HG03280 (cell line): ENCODE data around the gene BTBD9.

Source experiments
- ATAC-seq: cut with Tn5 transposase; IDR thresholded peaks from one replicate; pipeline ENCODE4 v1.9.1; 2021; ENCODE audit warnings: mild to moderate bottlenecking, moderate library complexity; ENCODE audit not compliant: unreplicated experiment

Gene BTBD9

DNA sequence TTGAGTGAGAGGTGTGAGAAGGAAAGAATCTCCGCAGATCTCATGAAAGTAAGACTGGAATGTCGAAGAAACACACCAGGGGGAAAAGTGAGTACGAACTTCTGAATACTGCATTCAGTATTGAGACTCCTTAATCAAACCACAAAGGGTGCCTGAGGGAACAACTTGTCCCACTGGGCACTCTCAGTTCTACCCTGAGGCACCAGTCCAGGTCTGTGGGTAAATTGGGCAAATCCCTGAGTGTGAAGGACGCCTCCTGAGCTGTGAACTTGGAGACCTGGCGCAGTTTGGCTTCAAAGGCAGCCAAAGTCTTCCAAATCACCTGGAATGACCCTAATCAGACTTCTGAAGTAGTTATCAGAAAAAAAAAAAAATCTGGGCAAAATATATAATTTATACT lies 329.7 kb downstream of the BTBD9 start:
- no peak for ATAC-seq

- no peak for ATAC-seq
Observed at GRCh38 chr6:38307740-38308139, 332.0 kb downstream of the BTBD9 start.

DNA sequence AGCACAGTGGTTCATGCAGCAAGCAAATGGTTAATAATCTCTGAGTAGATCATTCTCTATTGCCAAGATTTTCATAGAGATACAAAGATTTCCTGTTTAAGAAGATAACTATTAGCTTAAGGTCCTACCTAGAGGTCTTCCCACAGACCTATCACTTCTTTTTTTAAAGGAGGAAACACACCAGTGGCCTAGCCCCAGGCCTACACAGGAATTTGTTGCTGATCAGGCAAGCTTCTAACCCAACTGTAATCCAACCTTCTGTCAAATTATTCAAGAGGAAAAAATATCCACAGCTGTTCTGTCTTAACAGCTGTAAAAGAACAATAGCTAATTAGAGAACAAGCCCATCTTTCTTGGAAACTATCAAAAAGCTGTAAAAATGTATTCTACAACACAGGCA lies 332.8 kb downstream of the BTBD9 start:
- no peak for ATAC-seq

DNA sequence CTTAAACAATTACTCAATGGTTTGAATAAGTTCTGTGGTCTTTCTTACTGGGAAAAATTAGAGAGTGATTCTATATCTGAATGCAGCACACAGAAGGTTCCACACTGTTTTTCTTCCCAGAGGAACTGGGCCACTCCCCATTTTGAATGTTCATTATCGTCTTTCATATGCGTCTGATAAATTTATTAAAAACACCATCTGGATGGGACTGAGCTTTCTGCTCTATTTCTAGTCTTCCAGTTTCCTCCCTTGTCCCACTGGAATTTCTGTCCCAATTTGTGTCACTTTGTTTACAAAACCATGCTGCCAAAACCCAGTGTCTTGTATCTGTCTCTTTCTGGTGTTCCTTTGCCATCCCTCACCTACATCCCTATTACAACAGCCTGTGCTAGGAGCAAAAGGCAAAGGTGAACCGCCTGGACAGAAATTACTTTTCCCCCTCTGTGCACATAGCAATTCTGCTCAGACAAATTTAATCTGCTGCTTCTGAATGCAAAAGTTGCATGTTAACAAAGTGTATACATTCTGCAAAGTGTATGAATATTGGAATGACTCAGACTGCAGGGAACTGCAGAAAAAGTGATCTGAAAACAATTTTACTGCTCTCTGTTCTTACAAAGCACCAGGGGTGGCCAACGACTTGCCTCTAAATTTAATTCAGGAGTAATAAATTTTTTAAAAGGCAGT lies 333.6 kb downstream of the BTBD9 start:
- ATAC-seq: no peak

DNA sequence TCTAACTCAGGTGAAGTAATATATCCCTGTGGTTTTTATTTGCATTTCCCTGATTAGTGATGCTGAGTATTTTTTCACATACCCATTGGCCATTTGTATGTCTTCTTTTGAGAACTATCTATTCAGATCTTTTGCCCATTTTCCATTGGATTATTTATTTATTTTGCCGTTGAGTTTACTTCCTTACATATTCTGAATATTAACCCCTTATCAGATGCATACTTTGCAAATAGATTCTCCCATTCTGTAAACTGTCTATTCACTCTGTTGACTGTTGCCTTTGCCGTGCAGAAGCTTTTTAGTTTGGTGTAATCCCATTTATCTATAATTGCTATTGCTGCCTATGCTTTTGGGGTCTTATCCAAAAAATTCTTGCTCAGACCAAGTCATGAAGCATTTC lies 336.9 kb downstream of the BTBD9 start:
- no peak for ATAC-seq

- no peak for ATAC-seq
Observed at GRCh38 chr6:38302081-38302480, 337.6 kb downstream of the BTBD9 start.

GRCh38 chr6:38290133-38290799 lies 349.5 kb downstream of the BTBD9 start:
- ATAC-seq: no peak

DNA sequence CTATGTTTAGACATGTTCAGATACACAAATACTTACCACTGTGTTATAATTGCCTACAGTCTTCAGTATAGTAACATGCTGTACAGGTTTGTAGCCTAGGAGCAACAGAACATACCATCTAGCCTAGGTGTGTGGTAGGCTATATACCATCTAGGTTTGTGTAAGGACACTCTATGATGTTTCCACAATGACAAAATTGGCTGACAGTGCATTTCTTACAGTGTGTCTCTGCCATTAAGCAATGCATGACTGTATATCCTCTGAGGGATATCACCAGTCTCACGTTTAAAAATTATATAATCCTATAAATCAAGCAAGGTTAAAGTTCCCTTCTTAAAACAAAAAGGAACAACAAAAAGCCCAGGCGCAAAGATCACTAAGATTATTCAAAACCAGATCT lies 352.2 kb downstream of the BTBD9 start:
- no peak for ATAC-seq

- no peak for ATAC-seq
Observed at GRCh38 chr6:38284802-38285394, 354.8 kb downstream of the BTBD9 start.

GRCh38 chr6:38283734-38284362 lies 355.9 kb downstream of the BTBD9 start:
- no peak for ATAC-seq

GRCh38 chr6:38282911-38283310 lies 356.8 kb downstream of the BTBD9 start:
- ATAC-seq: no peak

GRCh38 chr6:38281126-38281525 lies 358.6 kb downstream of the BTBD9 start:
- no peak for ATAC-seq

GRCh38 chr6:38279963-38280588 lies 359.7 kb downstream of the BTBD9 start:
- ATAC-seq: no peak

DNA sequence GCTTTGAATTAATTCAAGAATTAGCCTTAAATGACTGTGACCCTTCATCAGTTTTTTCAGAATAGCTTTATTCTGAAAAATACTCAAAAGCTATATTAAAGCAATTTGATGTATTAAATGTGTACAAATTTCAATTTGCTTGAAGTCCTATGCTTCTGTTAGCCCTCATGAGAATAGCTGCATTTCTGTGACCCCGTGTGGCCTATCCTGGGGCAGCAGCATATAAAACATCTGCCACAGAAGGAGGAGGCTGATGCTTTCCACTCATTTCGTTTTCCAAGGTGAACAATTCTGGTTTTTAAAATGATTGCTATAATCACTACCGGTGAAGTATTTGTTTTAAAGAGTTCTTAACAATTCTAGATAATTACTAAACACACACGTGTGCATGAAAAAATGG lies 360.3 kb downstream of the BTBD9 start:
- no peak for ATAC-seq

- no peak for ATAC-seq
Observed at GRCh38 chr6:38273325-38273724, 366.4 kb downstream of the BTBD9 start.

- no peak for ATAC-seq
Observed at GRCh38 chr6:38272222-38272621, 367.5 kb downstream of the BTBD9 start.

GRCh38 chr6:38271081-38271480 lies 368.6 kb downstream of the BTBD9 start:
- ATAC-seq: no peak

- no peak for ATAC-seq
Observed at GRCh38 chr6:38270367-38270766, 369.4 kb downstream of the BTBD9 start.

- no peak for ATAC-seq
Observed at GRCh38 chr6:38269461-38270172, 370.1 kb downstream of the BTBD9 start.

- ATAC-seq: no peak
Observed at GRCh38 chr6:38268342-38268741, 371.4 kb downstream of the BTBD9 start.

GRCh38 chr6:38266921-38267354 lies 372.8 kb downstream of the BTBD9 start:
- no peak for ATAC-seq
